ENCODE measurements around the gene PCDH7. TPM values are rescaled to one million over a fixed set of nuclear protein-coding genes. Genes with fewer than 3 reads are reported as not detected.

PCDH7 gene
- total RNA-seq, 1 donor from 2014 or later = 12.1 TPM

DNA sequence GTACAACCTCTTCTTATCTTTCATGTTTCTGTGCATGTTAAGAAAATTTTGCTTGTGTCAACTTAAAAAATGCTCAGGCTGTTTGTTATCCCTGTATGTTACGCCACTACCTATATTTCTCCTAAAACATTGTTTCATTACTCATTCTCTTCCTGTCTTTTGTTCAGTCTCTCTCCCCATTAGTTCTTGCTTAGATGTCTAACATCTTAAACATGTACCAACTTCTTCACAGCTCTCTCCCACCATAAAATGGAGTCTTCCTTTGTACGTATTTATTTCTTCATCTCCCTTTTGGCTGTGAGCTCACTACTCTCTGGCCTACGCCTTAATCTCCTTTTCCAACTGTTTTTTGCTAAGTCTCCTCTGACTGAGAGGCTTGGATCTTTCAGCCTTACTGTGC lies 36.4 kb downstream of the PCDH7 start:
- FAIRE-seq (peak; percentile 32), DNase-seq (ENCODE audit: low read depth) (peak; percentile 93)
- no peaks in the 10 kb centered on the region for H3K36me3 ChIP-seq (ENCODE audit: control insufficient read depth, insufficient read depth, low read length)
- H3K27me3 ChIP-seq (ENCODE audit: control insufficient read depth, insufficient read depth, low read length) = no peaks in the 10 kb centered on the region
- no peak overlapping the region for H3K4me3 ChIP-seq (ENCODE audit: low read depth, low read length)
- TF ChIP-seq, protein P1, sequence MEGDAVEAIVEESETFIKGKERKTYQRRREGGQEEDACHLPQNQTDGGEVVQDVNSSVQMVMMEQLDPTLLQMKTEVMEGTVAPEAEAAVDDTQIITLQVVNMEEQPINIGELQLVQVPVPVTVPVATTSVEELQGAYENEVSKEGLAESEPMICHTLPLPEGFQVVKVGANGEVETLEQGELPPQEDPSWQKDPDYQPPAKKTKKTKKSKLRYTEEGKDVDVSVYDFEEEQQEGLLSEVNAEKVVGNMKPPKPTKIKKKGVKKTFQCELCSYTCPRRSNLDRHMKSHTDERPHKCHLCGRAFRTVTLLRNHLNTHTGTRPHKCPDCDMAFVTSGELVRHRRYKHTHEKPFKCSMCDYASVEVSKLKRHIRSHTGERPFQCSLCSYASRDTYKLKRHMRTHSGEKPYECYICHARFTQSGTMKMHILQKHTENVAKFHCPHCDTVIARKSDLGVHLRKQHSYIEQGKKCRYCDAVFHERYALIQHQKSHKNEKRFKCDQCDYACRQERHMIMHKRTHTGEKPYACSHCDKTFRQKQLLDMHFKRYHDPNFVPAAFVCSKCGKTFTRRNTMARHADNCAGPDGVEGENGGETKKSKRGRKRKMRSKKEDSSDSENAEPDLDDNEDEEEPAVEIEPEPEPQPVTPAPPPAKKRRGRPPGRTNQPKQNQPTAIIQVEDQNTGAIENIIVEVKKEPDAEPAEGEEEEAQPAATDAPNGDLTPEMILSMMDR (IDR thresholded peaks at IDR 0.05; ENCODE audit: insufficient read depth, low read length, severe bottlenecking) = no peak

- FAIRE-seq = peak; percentile 99
- Histone ChIP-seq H3K4me3 (ENCODE audit: low read depth, low read length) (no peak overlapping the region), H3K36me3 (ENCODE audit: control insufficient read depth, insufficient read depth, low read length) (no peaks in the 10 kb centered on the region), H3K27me3 (ENCODE audit: control insufficient read depth, insufficient read depth, low read length) (no peaks in the 10 kb centered on the region)
- peak; percentile 100 for DNase-seq (ENCODE audit: low read depth)
- TF ChIP-seq, protein P1 (IDR thresholded peaks at IDR 0.05; ENCODE audit: insufficient read depth, low read length, severe bottlenecking) = no peak
Measured at GRCh38 chr4:30757357-30757756, 37.2 kb downstream of the PCDH7 start.

- no peak for FAIRE-seq
- Histone ChIP-seq H3K36me3 (ENCODE audit: control insufficient read depth, insufficient read depth, low read length) (no peaks in the 10 kb centered on the region), H3K4me3 (ENCODE audit: low read depth, low read length) (no peak overlapping the region), H3K27me3 (ENCODE audit: control insufficient read depth, insufficient read depth, low read length) (no peaks in the 10 kb centered on the region)
- no peak for DNase-seq (ENCODE audit: low read depth)
- TF ChIP-seq, protein P1 (IDR thresholded peaks at IDR 0.05; ENCODE audit: insufficient read depth, low read length, severe bottlenecking) = no peak
Measured at GRCh38 chr4:30760551-30760950, 40.4 kb downstream of the PCDH7 start.

- Histone ChIP-seq H3K4me3 (ENCODE audit: low read depth, low read length) (no peak overlapping the region), H3K36me3 (ENCODE audit: control insufficient read depth, insufficient read depth, low read length) (no peaks in the 10 kb centered on the region), H3K27me3 (ENCODE audit: control insufficient read depth, insufficient read depth, low read length) (no peaks in the 10 kb centered on the region)
- FAIRE-seq (no peak), DNase-seq (ENCODE audit: low read depth) (peak; percentile 73)
- TF ChIP-seq, protein P1 (IDR thresholded peaks at IDR 0.05; ENCODE audit: insufficient read depth, low read length, severe bottlenecking) = no peak
Measured at GRCh38 chr4:30763321-30763727, 43.2 kb downstream of the PCDH7 start.

- no peak for FAIRE-seq
- H3K27me3 ChIP-seq (ENCODE audit: control insufficient read depth, insufficient read depth, low read length) = no peaks in the 10 kb centered on the region
- no peak overlapping the region for H3K4me3 ChIP-seq (ENCODE audit: low read depth, low read length)
- TF ChIP-seq, protein P1 (IDR thresholded peaks at IDR 0.05; ENCODE audit: insufficient read depth, low read length, severe bottlenecking) = no peak
- no peaks in the 10 kb centered on the region for H3K36me3 ChIP-seq (ENCODE audit: control insufficient read depth, insufficient read depth, low read length)
- DNase-seq (ENCODE audit: low read depth) = no peak
Measured at GRCh38 chr4:30765022-30765421, 44.9 kb downstream of the PCDH7 start.

GRCh38 chr4:30767147-30767845 lies 47.1 kb downstream of the PCDH7 start:
- FAIRE-seq (no peak), DNase-seq (ENCODE audit: low read depth) (no peak)

More at GRCh38 chr4:30767147-30767845, 47.1 kb downstream of the PCDH7 start:
- TF ChIP-seq, protein P1 (IDR thresholded peaks at IDR 0.05; ENCODE audit: insufficient read depth, low read length, severe bottlenecking) = no peak
- no peaks in the 10 kb centered on the region for H3K36me3 ChIP-seq (ENCODE audit: control insufficient read depth, insufficient read depth, low read length)
- no peaks in the 10 kb centered on the region for H3K27me3 ChIP-seq (ENCODE audit: control insufficient read depth, insufficient read depth, low read length)
- H3K4me3 ChIP-seq (ENCODE audit: low read depth, low read length) = no peak overlapping the region
